Measurements from ENCODE around the gene NOD1. TPM values are rescaled to one million over a fixed set of nuclear protein-coding genes. Genes with fewer than 3 reads are reported as not detected.

Gene NOD1
- total and polyA plus RNA-seq, 2 donors (not counting 1 experiment from before 2014, with no cell fraction given): 20.6 to 28.8 TPM

DNA sequence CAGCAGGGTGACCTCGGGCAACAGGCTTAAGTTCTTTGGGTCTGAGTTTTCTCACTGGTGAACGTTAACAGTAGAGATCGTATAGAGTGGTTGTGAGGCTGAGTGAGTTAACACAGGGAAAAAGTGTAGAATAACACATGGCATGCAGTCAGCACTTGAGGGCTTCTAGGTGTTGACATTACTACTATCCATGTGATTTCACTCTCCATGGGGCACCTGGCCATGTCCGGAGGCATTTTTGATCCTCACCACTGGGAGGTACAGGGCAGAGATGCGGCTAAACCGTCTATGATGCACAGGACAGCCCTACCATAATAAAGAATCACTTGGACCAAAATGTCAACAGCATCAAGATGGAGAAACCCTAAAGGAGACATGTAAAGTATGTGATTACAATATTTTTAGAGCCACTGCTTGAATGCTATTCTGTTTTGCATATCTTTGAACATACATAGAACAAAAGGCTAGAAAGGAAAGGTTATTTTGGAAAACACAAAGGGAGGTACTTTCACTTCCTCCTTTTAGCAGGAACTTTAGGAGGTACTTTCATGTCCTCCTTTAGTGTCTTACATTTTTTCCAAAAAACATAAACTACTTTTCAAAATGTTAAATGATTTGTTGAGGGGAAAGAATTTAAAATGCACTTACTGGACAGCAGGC is 44.3 kb downstream of the NOD1 start:
- H2AFZ ChIP-seq (ENCODE audit: insufficient read depth, low read depth, low read length, poor library complexity, severe bottlenecking): no peak overlapping the region
- H3K36me3 ChIP-seq (replicated peaks in 1 of 2; ENCODE audit: control extremely low read depth in 1 of 2, control insufficient read depth in 1 of 2, extremely low read depth in 1 of 2, insufficient read depth in 2 of 2, low read length in 1 of 2): peaks cover 2 to 32% of the 10 kb centered on the region in 2 experiments
- Mint-ChIP-seq H3K27ac (peak overlapping the region; percentile 94), H3K27me3 (no peaks in the 10 kb centered on the region), H3K4me3 (peak overlapping the region; percentile 80), H3K9me3 (ENCODE audit: insufficient read depth) (no peaks in the 10 kb centered on the region), H3K4me1 (peaks cover 68% of the 10 kb centered on the region)
- ChIA-PET CTCF (interaction anchor here (0.7 kb wide), 1 partner anchor 12 kb away, joined by 3 read pairs; no protein-coding TSS in a partner anchor), POLR2A (no interaction called here)
- ATAC-seq (ENCODE audit: low read depth) (peak; percentile 59), DNase-seq (peak; percentile 64)
- H3K27me3 ChIP-seq (replicated peaks in 1 of 4; ENCODE audit: control extremely low read depth in 1 of 4, control insufficient read depth in 3 of 4, insufficient read depth in 4 of 4, low read length in 3 of 4): no peaks in the 10 kb centered on the region
- no peaks in the 10 kb centered on the region for H3K9me3 ChIP-seq (ENCODE audit: control extremely low read depth in 1 of 3, control insufficient read depth in 2 of 3, insufficient read depth in 1 of 3, low read length in 2 of 3)
- intact Hi-C loops (cut with micrococcal nuclease): loop anchor here (5.0 to 10.0 kb wide), 2 partner anchors 37 to 89 kb away; no protein-coding TSS in a partner anchor
- peaks cover 64 to 76% of the 10 kb centered on the region in 2 donors for H3K4me1 ChIP-seq (ENCODE audit: control insufficient read depth in 2 of 2, insufficient read depth in 2 of 2, low read length in 2 of 2)
- H3K4me3 ChIP-seq (ENCODE audit: control extremely low read depth in 1 of 5, extremely low read depth in 1 of 5, insufficient read depth in 1 of 5, low read depth in 2 of 5, low read length in 4 of 5): peak overlapping the region in 1 of 5 experiments; percentile 5
- H4K20me1 ChIP-seq (ENCODE audit: control insufficient read depth, insufficient read depth, low read length, poor library complexity, severe bottlenecking): no peaks in the 10 kb centered on the region
- TF ChIP-seq, protein P1, sequence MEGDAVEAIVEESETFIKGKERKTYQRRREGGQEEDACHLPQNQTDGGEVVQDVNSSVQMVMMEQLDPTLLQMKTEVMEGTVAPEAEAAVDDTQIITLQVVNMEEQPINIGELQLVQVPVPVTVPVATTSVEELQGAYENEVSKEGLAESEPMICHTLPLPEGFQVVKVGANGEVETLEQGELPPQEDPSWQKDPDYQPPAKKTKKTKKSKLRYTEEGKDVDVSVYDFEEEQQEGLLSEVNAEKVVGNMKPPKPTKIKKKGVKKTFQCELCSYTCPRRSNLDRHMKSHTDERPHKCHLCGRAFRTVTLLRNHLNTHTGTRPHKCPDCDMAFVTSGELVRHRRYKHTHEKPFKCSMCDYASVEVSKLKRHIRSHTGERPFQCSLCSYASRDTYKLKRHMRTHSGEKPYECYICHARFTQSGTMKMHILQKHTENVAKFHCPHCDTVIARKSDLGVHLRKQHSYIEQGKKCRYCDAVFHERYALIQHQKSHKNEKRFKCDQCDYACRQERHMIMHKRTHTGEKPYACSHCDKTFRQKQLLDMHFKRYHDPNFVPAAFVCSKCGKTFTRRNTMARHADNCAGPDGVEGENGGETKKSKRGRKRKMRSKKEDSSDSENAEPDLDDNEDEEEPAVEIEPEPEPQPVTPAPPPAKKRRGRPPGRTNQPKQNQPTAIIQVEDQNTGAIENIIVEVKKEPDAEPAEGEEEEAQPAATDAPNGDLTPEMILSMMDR (IDR thresholded peaks at IDR 0.05): no peak
- no peak for TF ChIP-seq EZH2 (IDR thresholded peaks at IDR 0.05; ENCODE audit: borderline replicate concordance, insufficient read depth, low read depth, low read length, poor library complexity, severe bottlenecking)
- WGBS (ENCODE audit: insufficient coverage): 75% methylated on average over 3 of the region's 6 CpGs
- H3K27ac ChIP-seq (ENCODE audit: low read length in 2 of 2): peak overlapping the region; percentile 61 to 72
- peaks cover 13% of the 10 kb centered on the region for H3K79me2 ChIP-seq (ENCODE audit: control insufficient read depth, insufficient read depth, low read length)
- peak overlapping the region; percentile 48 for H3K4me2 ChIP-seq (replicated peaks; ENCODE audit: low read depth, low read length, poor library complexity, severe bottlenecking)
- H3K9ac ChIP-seq (ENCODE audit: low read length): peak overlapping the region; percentile 15

DNA sequence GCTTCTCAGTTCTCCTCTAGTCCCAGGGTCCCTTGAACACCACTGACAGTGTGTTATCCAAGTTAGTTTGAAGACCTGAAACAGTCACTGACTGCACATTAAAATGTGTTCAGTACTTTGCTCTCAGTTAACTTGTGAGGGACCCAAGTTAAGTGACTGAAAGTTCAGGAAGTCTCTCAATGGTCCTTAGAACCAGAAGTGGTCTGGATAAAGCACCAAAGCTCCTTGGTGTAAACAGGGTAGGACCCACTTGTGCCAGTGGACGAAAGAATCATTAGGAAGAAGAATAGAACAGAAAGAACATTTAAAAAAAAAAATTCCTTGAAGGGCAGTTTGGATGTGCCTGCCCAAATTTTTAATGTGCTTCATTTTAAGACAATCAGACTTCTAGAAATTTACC is 45.1 kb downstream of the NOD1 start:
- peak overlapping the region; percentile 48 for H3K4me2 ChIP-seq (replicated peaks; ENCODE audit: low read depth, low read length, poor library complexity, severe bottlenecking)
- H3K79me2 ChIP-seq (ENCODE audit: control insufficient read depth, insufficient read depth, low read length): peaks cover 13% of the 10 kb centered on the region
- Mint-ChIP-seq H3K4me3 (peak overlapping the region; percentile 65), H3K27ac (peak overlapping the region; percentile 94), H3K27me3 (no peaks in the 10 kb centered on the region), H3K9me3 (ENCODE audit: insufficient read depth) (no peaks in the 10 kb centered on the region), H3K4me1 (peaks cover 76% of the 10 kb centered on the region)
- ATAC-seq (ENCODE audit: low read depth) (no peak), DNase-seq (no peak)
- H3K27ac ChIP-seq (ENCODE audit: low read length in 2 of 2): peak overlapping the region; percentile 61 to 72
- no peak overlapping the region for H3K4me3 ChIP-seq (ENCODE audit: control extremely low read depth in 1 of 5, extremely low read depth in 1 of 5, insufficient read depth in 1 of 5, low read depth in 2 of 5, low read length in 4 of 5)
- no peaks in the 10 kb centered on the region for H4K20me1 ChIP-seq (ENCODE audit: control insufficient read depth, insufficient read depth, low read length, poor library complexity, severe bottlenecking)
- WGBS (ENCODE audit: insufficient coverage): no CpG with 5 or more reads among the region's 1 CpG
- intact Hi-C loops (cut with micrococcal nuclease): loop anchor here (5.0 to 10.0 kb wide), 2 partner anchors 36 to 89 kb away; no protein-coding TSS in a partner anchor
- no peak for TF ChIP-seq EZH2 (IDR thresholded peaks at IDR 0.05; ENCODE audit: borderline replicate concordance, insufficient read depth, low read depth, low read length, poor library complexity, severe bottlenecking)
- TF ChIP-seq, protein P1 (IDR thresholded peaks at IDR 0.05): no peak
- no peak overlapping the region for H3K9ac ChIP-seq (ENCODE audit: low read length)
- peaks cover 72 to 84% of the 10 kb centered on the region in 2 donors for H3K4me1 ChIP-seq (ENCODE audit: control insufficient read depth in 2 of 2, insufficient read depth in 2 of 2, low read length in 2 of 2)
- H3K36me3 ChIP-seq (replicated peaks in 1 of 2; ENCODE audit: control extremely low read depth in 1 of 2, control insufficient read depth in 1 of 2, extremely low read depth in 1 of 2, insufficient read depth in 2 of 2, low read length in 1 of 2): peaks cover 2 to 35% of the 10 kb centered on the region in 2 experiments
- ChIA-PET CTCF (interaction anchor here (0.7 to 0.9 kb wide), 2 partner anchors 13 to 280 kb away, joined by 3 read pairs; no protein-coding TSS in a partner anchor), POLR2A (no interaction called here)
- no peaks in the 10 kb centered on the region for H3K9me3 ChIP-seq (ENCODE audit: control extremely low read depth in 1 of 3, control insufficient read depth in 2 of 3, insufficient read depth in 1 of 3, low read length in 2 of 3)
- no peaks in the 10 kb centered on the region for H3K27me3 ChIP-seq (replicated peaks in 1 of 4; ENCODE audit: control extremely low read depth in 1 of 4, control insufficient read depth in 3 of 4, insufficient read depth in 4 of 4, low read length in 3 of 4)
- no peak overlapping the region for H2AFZ ChIP-seq (ENCODE audit: insufficient read depth, low read depth, low read length, poor library complexity, severe bottlenecking)
